DMS153 treated with DMSO at 0.1 percent for 48 hours (cell line): ENCODE data around the gene TXNDC17.
"Not testable (repeated sequence)": the region's sequence is repeated elsewhere in the genome, so short reads cannot be mapped to it uniquely, and the experiment has no call there.

Source experiments
- DNase-seq: peaks from one replicate; lab custom pipeline; 2025; ENCODE audit not compliant: unreplicated experiment; lab: John Stamatoyannopoulos, UW

Gene TXNDC17

GRCh38 chr17:6682339-6682738 is 41.5 kb downstream of the TXNDC17 start:
- DNase-seq, result no peak

- DNase-seq, result no peak
These were observed 42.3 kb downstream of the TXNDC17 start for GRCh38 chr17:6683081-6683684.

GRCh38 chr17:6683730-6684459 is 43.0 kb downstream of the TXNDC17 start:
- DNase-seq, result no peak

- DNase-seq, result no peak
These were observed 43.6 kb downstream of the TXNDC17 start for GRCh38 chr17:6684460-6684783.

- DNase-seq, result no peak
These were observed 44.3 kb downstream of the TXNDC17 start for GRCh38 chr17:6684881-6685767.

GRCh38 chr17:6686026-6686425 is 45.2 kb downstream of the TXNDC17 start:
- no peak for DNase-seq

- DNase-seq, result no peak
These were observed 48.1 kb downstream of the TXNDC17 start for GRCh38 chr17:6688944-6689343.

GRCh38 chr17:6690641-6691040 is 49.8 kb downstream of the TXNDC17 start:
- no peak for DNase-seq

GRCh38 chr17:6691546-6691945 is 50.7 kb downstream of the TXNDC17 start:
- no peak for DNase-seq

GRCh38 chr17:6691958-6692357 is 51.1 kb downstream of the TXNDC17 start:
- not testable (repeated sequence) for DNase-seq
